ENCODE data around the gene BMPR1A. TPM values are rescaled to one million over a fixed set of nuclear protein-coding genes. Genes with fewer than 3 reads are reported as not detected.

The BMPR1A gene
- total and polyA plus RNA-seq, 2 donors from 2014 or later = 7.9 to 37.4 TPM

- Histone ChIP-seq H3K4me1 (ENCODE audit: control insufficient read depth in 2 of 3, insufficient read depth in 2 of 3, low read depth in 1 of 3, low read length in 3 of 3) (peaks cover 0 to 40% (median 13%) of the 10 kb centered on the region in 3 donors), H3K27me3 (ENCODE audit: control insufficient read depth, insufficient read depth, low read length) (no peaks in the 10 kb centered on the region), H3K36me3 (ENCODE audit: control insufficient read depth in 2 of 3, insufficient read depth in 3 of 3, low read length in 3 of 3) (no peaks in the 10 kb centered on the region), H3K9ac (ENCODE audit: low read length in 3 of 3) (peak overlapping the region in 2 of 3 donors; percentile 48 to 56), H3K9me3 (ENCODE audit: control insufficient read depth in 2 of 3, insufficient read depth in 1 of 3, low read length in 3 of 3) (peaks cover 0 to 2% (median 0%) of the 10 kb centered on the region in 3 donors), H3K27ac (ENCODE audit: low read depth in 2 of 2, low read length in 2 of 2) (peak overlapping the region; percentile 93), H3K4me3 (ENCODE audit: low read length in 3 of 3) (peak overlapping the region in 1 of 3 donors; percentile 49)
- peak; percentile 86 to 91 (median 89) for DNase-seq
- intact Hi-C loops (cut with DNase I) = no loop called here
- TF ChIP-seq, protein P1, sequence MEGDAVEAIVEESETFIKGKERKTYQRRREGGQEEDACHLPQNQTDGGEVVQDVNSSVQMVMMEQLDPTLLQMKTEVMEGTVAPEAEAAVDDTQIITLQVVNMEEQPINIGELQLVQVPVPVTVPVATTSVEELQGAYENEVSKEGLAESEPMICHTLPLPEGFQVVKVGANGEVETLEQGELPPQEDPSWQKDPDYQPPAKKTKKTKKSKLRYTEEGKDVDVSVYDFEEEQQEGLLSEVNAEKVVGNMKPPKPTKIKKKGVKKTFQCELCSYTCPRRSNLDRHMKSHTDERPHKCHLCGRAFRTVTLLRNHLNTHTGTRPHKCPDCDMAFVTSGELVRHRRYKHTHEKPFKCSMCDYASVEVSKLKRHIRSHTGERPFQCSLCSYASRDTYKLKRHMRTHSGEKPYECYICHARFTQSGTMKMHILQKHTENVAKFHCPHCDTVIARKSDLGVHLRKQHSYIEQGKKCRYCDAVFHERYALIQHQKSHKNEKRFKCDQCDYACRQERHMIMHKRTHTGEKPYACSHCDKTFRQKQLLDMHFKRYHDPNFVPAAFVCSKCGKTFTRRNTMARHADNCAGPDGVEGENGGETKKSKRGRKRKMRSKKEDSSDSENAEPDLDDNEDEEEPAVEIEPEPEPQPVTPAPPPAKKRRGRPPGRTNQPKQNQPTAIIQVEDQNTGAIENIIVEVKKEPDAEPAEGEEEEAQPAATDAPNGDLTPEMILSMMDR (IDR thresholded peaks at IDR 0.05; ENCODE audit: borderline replicate concordance, extremely low read depth, insufficient read depth) = no peak
- FAIRE-seq = no peak
These were observed 197.6 kb downstream of the BMPR1A start for GRCh38 chr10:86953747-86954680.

GRCh38 chr10:86954681-86955500, 198.5 kb downstream of the BMPR1A start:
- no peaks in the 10 kb centered on the region for H3K27me3 ChIP-seq (ENCODE audit: control insufficient read depth, insufficient read depth, low read length)
- DNase-seq (peak in 2 of 5 donors; percentile 58 to 67), FAIRE-seq (no peak)
- TF ChIP-seq, protein P1 (IDR thresholded peaks at IDR 0.05; ENCODE audit: borderline replicate concordance, extremely low read depth, insufficient read depth) = no peak
- H3K4me3 ChIP-seq (ENCODE audit: low read length in 3 of 3) = peak overlapping the region in 2 of 3 donors; percentile 45 to 49
- H3K4me1 ChIP-seq (ENCODE audit: control insufficient read depth in 2 of 3, insufficient read depth in 2 of 3, low read depth in 1 of 3, low read length in 3 of 3) = peaks cover 0 to 40% (median 13%) of the 10 kb centered on the region in 3 donors
- peak overlapping the region in 2 of 3 donors; percentile 48 to 56 for H3K9ac ChIP-seq (ENCODE audit: low read length in 3 of 3)
- H3K36me3 ChIP-seq (ENCODE audit: control insufficient read depth in 2 of 3, insufficient read depth in 3 of 3, low read length in 3 of 3) = no peaks in the 10 kb centered on the region
- peaks cover 0 to 2% (median 0%) of the 10 kb centered on the region in 3 donors for H3K9me3 ChIP-seq (ENCODE audit: control insufficient read depth in 2 of 3, insufficient read depth in 1 of 3, low read length in 3 of 3)
- intact Hi-C loops (cut with DNase I) = no loop called here
- peak overlapping the region; percentile 93 for H3K27ac ChIP-seq (ENCODE audit: low read depth in 2 of 2, low read length in 2 of 2)

GRCh38 chr10:86955501-86956194, 199.2 kb downstream of the BMPR1A start:
- no peak for FAIRE-seq
- peak in 2 of 5 donors; percentile 49 to 73 for DNase-seq

More at GRCh38 chr10:86955501-86956194, 199.2 kb downstream of the BMPR1A start:
- Histone ChIP-seq H3K9ac (ENCODE audit: low read length in 3 of 3) (peak overlapping the region in 2 of 3 donors; percentile 24 to 56), H3K4me3 (ENCODE audit: low read length in 3 of 3) (peak overlapping the region in 2 of 3 donors; percentile 49 to 54), H3K27me3 (ENCODE audit: control insufficient read depth, insufficient read depth, low read length) (no peaks in the 10 kb centered on the region), H3K4me1 (ENCODE audit: control insufficient read depth in 2 of 3, insufficient read depth in 2 of 3, low read depth in 1 of 3, low read length in 3 of 3) (peaks cover 0 to 43% (median 13%) of the 10 kb centered on the region in 3 donors), H3K9me3 (ENCODE audit: control insufficient read depth in 2 of 3, insufficient read depth in 1 of 3, low read length in 3 of 3) (peaks cover 0 to 2% (median 0%) of the 10 kb centered on the region in 3 donors), H3K36me3 (ENCODE audit: control insufficient read depth in 2 of 3, insufficient read depth in 3 of 3, low read length in 3 of 3) (no peaks in the 10 kb centered on the region), H3K27ac (ENCODE audit: low read depth in 2 of 2, low read length in 2 of 2) (peak overlapping the region; percentile 93)
- TF ChIP-seq, protein P1 (IDR thresholded peaks at IDR 0.05; ENCODE audit: borderline replicate concordance, extremely low read depth, insufficient read depth) = no peak
- intact Hi-C loops (cut with DNase I) = no loop called here
